HG03175 (cell line): ENCODE measurements around the gene SMAD9.

Experiments used
- ATAC-seq: cut with Tn5 transposase; IDR thresholded peaks from one replicate; pipeline ENCODE4 v1.9.1; 2021; ENCODE audit warnings: mild to moderate bottlenecking, moderate library complexity; ENCODE audit not compliant: unreplicated experiment

SMAD9 gene

GRCh38 chr13:36820222-36820621 lies 99.8 kb downstream of the SMAD9 start:
- ATAC-seq = peak; percentile 44

DNA sequence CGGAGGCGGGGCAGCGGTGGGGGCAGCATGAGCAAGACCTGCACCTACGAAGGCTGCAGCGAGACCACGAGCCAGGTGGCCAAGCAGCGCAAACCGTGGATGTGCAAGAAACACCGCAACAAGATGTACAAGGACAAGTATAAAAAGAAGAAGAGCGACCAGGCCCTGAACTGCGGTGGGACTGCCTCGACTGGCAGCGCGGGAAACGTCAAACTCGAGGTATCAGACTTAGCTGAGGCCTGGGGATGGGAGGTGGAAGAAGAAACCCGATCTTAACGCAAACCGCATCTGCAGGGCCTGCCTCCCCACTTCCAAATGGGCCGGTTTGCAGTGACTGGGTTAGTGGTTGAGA lies 100.3 kb downstream of the SMAD9 start:
- ATAC-seq = peak; percentile 22

GRCh38 chr13:36818804-36819738 lies 101.0 kb downstream of the SMAD9 start, which contains the start of gene RFXAP:
RFXAP (plus strand) TSS chr13:36819222; CDS start chr13:36819358, 136 bp downstream.
- peak; percentile 87 for ATAC-seq

- peak; percentile 2 for ATAC-seq
These were observed 101.8 kb downstream of the SMAD9 start for GRCh38 chr13:36817996-36818803.

DNA sequence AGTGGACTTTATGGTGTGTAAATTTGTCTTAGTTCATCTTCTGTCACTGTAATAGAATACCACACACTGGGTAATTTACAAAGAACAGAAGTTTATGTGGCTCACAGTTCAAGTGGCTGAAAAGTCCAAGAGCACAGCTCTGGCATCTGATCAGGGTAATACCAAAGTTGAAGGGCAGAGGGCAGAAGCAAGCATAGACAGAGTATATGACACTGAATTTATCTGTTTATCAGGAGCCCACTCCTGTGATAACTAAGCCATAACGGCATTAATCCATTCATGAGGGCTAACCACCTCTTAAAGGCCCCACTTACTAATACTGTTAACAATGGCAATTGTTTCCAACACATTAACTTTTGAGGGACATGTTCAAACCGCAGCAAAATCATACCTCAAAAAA lies 105.0 kb downstream of the SMAD9 start:
- ATAC-seq = no peak

GRCh38 chr13:36814465-36814864 lies 105.6 kb downstream of the SMAD9 start:
- no peak for ATAC-seq

DNA sequence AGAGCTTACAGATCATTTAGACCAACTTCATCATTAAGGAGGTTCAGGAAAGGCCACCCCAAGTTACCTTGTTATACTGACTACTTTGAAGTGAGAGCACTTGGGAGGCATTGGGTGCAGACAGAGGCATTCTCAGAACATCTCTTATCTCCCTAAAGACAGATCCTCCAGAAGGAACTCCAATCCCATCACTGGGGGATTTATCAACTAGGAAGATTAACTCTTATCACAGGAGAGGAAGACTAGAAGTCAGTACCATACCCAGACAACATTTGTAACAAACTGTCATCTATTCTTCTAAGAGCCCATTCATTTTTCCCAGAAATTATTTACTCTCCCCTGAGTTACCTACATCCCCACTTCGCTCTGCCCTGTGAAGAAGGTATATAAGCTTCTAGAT lies 106.8 kb downstream of the SMAD9 start:
- no peak for ATAC-seq

DNA sequence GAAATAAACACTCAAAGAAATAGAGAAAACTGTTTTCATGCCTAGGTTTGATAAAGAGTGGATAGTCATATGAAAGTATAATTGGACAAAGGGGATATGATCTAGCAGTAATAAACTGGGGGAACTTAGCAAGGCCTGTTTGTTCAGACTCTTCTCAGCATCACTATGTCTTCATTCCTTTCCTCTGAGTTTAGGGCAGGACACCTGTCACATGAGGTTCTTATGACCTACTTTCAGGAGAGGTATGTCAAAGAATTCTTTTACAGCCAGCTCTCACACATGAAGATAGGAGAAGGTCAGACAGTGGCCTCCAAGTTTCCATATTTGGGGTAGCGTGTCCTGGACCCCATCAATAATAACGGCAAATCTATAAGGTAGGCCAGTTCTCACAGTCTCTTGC lies 112.4 kb downstream of the SMAD9 start:
- ATAC-seq = no peak

DNA sequence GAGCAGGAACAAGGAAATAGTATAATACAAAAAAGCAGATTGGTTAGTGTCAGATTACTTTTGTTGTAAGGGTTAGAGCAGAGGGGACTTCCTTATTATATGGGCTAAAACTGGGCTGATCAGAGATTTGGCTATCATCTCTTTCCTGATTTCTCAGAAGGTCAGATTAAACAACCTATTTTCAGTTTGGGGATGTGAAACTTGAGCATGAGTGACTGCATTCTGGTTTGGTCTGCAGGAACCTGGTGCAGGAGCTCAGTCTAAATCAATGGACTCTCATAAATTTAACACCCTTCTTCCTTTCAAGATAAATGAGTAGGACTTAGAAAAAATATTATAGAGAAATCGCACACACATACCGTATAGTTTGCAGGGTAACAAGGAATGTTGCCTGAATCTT lies 113.9 kb downstream of the SMAD9 start:
- ATAC-seq = no peak

- no peak for ATAC-seq
These were observed 115.5 kb downstream of the SMAD9 start for GRCh38 chr13:36804588-36804987.

GRCh38 chr13:36801035-36801434 lies 119.0 kb downstream of the SMAD9 start:
- no peak for ATAC-seq

DNA sequence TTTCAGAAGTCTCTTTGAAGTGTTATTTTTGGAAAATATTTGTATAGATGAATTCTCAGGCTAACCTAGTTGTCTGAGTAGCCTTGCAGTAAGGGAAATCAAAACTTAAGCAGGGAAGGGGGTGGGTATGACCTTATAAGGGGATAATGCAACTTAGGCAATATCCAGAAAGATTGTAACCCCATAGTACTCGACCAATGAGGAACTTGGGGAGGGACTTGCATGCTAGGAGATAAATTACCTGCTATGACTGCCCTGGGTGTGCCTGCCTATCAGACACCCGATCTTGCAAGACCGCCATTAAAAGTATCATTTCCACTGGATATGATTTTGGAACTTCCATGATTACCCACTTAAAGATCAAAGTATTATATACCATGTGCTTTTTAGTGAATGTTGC lies 124.0 kb downstream of the SMAD9 start:
- no peak for ATAC-seq

DNA sequence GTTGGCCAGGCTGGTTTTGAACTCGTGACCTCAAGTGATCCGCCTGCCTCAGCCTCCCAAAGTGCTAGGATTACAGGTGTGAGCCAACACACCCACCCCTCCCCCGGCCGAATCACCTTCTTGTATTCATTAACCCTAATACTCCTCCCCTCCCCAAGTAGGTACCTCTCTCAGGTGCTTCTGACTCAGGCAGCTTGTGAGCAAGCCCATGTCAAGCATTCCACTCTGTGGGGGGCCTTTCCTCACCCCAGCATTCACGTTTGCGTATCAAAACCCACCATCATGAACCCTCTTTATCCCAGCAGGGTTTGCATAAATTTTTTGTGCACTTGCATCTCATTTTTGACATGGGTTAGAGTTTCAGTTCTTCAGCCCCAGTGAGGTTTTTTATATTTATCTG lies 124.6 kb downstream of the SMAD9 start:
- ATAC-seq = no peak
